EL (cell line): ENCODE measurements around the gene NDUFS6.
A peak's percentile ranks its signal among the peaks of the same experiment; 100 is the strongest.
"Not testable (repeated sequence)": the region's sequence is repeated elsewhere in the genome, so short reads cannot be mapped to it uniquely, and the experiment has no call there.

ENCODE experiments used
- DNase-seq: peaks from one replicate; pipeline ENCODE4 v3.0.0-alpha.2; 2016

Gene NDUFS6

DNA sequence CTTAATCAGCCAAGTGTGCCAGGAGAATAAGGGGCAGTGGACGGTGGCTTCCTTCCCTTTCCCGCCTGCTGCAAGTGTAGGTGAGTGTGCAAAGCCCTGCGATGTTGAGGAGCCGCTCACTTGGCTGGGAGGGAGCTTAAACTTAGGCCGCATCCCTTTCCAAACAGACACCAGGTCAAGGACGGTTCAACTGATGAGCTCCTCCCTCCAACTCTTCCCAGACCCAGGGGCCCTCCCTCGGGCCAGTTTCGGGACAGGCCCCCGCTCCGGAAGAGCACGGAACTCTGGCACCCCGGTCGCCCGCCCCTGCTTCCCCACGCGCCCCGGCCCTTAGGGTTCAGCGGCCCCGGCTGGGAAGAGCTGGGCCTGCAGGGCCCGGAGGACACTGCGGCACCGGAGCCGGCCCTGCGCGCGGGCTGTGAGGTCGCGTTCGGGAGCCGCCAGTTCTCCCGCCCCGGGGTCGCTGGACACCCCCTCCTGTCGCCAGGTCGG is 2.1 kb upstream of the NDUFS6 start:
- peak; percentile 23 for DNase-seq

DNA sequence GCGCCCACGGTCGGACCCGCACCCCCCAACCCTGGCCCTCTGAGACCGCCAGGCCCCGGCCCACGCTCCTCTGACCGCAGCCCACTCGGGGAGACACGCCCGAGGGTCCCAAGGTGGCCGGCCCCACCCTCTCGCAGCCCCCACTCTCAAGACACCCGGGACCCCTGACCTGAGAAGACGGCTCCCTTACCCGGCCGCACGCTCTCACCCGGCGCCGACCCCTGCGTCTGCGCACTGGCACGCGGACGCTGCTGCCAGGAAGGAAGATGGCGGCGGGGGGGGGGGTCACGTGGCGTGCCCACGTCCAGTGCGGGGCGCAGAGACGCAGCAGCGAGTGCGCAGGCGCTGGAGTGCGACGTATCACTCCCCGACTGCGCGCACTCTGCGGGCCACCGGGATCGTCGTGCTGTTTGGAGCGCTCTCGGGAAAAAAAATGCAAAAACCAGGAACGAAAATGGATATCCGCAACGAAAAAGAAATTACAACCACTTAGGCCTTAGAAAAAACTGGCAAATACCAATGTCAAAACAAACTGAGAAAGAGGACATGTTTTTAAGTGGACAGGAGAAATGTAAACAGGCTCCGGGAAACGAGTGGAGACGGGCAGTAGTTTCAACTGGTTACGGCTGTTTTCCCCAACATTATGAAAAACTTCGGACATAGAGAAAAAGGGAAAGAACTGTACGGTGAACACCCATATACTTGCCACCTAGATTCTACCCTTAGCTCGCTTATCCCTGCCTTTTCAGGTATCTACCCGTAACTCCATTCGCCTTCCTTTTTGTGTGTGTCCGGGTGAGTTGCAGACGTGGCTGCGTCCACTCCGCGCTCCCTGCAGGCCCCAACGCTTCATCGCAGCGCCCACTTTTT is 1.4 kb upstream of the NDUFS6 start, which contains the start of gene MRPL36:
MRPL36 (minus strand) TSS at position 236 of the 870 bp plus-strand sequence. CDS start 902 bp downstream, outside the sequence.
- DNase-seq = peak; percentile 92

DNA sequence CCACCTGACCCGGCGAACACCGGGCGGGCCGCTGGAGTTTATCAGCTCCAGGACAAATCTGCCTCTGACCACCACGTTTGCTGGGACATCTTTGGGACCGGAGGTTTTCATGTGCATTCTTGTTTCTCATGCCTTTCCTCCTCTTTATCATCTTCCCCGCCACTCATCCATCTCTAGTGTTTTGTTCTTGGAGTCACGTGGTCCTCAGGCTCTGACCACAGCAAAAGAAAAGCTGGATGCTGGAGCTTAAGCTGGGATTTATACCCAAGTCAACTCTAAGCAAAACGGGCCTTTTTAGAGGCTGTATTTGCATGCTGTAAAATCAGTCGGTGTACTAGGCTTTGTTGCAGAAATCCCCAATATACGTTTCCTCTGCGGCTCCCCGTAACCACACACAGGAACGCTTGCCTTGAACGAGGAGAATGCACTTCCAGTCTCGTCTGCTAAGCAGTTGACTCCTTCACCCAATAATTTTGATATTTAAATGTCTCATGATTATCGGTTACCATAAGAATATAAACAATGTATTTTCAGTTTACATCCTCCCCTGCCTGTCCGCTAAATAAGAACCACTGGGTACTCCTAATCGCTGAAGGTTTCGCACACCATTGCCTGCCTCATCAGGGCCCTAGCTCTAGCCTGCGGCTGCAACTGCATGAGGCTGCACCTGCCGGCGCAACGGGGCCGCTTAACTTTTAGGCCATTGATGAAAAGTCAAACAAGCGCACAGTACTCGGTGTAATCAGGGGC is 560 bp upstream of the NDUFS6 start:
- DNase-seq = peak; percentile 54

DNA sequence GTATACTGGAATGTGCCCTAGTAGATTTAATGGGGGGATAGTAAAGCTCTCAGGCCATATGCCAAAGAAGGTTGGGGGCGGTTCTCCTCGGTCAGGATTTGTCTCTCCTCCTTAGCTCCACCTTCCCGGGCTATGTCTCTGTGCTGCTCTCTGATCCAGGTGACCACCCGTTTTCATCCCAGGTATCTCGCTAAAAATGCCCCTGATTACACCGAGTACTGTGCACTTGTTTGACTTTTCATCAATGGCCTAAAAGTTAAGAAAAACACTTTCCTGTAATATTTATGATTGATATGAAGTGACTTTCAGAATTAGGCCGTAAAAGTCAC is 724 bp downstream of the NDUFS6 start:
- DNase-seq = peak; percentile 19

DNA sequence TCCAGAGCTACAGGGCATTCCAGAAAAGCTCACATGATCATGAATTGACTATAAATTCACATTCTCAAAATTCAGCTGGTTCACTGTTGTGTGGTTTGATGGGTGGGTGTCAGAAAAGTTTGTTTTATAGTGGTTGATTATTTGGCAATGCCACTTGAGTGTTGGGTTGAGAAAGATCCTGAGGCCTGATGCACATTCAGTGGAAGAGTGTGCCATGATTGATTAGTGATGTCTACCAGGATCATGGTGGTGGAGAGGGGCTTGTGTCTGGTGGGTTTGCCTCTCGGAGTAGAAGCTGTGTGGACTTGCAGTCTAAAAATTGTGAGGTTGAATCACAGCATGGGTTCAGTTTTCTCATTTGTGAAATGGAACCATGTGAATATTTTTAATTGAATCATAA is 2.0 kb downstream of the NDUFS6 start:
- DNase-seq = no peak

DNA sequence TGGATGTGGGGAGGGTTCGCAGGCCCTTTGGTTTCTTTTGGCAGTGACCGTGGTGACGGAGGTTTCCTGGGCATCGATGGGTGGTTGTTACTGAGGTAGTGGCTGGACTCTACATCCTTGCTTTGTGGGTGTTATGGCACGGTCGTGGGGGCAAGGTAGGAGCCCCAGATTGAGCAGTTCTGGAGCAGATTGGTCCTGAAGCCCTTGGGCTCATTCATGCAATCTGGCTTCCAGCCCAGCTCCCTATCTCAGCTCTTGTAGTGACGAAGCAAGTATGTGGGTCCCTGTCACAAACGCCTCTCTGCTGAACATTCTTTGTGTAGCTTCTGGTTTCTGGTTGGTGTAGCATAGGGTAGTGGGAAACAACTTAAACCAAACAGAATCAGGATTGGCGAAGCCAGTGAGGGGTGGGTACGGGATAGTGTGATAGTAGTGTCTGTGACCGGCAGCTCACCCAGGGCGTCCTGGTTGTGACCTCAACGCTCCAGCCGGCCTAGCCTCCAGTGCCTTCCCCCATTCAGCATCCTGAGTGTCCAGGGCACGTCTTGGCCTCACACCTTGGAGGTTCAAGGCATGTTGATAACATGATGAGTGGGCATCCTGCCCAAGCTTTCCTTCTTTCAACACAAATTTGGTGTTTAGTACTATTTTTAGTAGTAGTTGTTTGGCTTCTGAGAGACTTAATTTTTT is 2.9 kb downstream of the NDUFS6 start:
- no peak for DNase-seq

DNA sequence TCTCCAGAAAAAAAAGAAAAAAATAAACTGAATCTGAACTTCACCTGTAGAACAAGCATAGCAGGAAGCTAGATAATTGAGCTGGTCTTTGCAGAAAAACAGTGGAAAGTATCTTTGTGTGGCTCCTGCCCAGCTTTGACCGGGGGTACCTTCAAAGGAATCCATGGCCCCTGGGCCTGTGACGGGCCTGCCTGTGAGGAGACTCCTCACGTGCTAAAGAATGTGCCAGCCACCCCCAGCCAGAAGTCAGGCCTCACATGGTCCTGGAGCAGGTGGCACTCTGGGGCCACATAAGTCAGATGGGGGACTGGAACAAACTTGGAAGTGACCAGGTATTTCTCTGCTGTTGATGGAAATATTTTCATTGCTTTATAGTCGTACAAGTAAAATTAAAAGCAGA is 4.1 kb downstream of the NDUFS6 start:
- no peak for DNase-seq

DNA sequence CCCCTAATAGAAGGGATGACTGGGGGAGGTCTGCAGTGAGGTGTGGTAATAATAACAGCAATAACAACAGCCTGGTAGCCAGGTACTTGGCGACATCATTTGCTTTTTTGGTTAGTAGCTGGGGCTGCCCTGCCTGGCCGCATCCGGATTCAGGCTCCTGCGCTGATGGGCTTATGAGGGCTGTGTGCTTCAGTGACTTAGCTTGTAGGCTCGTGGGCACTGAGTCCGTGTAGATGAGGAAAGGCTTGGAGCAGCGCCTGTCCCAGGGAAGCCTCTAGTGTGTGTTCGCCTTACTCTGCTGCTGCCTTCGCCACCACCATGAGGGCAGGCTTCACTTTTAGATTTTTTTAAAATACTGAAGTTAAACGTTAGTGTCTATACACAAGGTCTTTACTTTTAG is 4.5 kb downstream of the NDUFS6 start:
- no peak for DNase-seq

DNA sequence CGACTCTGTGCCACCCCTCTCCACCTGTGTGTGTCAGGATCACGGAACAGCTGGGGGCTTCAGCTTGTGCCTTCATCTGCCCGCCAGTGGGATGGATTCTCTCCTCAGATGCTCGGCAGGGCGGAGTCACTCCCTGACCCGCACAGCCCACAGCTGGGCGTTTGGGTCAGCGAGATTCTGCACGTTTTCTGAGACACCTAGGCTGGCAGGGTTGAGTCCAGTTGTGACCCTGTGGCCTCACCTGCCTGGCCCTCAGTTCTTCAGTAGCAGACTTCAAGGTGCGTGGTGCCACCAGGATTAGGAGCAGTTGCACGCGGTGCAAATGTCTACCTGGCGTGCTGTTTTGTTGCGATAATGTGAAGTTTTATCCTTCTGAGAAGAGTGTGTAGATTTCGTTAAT is 5.0 kb downstream of the NDUFS6 start:
- no peak for DNase-seq

DNA sequence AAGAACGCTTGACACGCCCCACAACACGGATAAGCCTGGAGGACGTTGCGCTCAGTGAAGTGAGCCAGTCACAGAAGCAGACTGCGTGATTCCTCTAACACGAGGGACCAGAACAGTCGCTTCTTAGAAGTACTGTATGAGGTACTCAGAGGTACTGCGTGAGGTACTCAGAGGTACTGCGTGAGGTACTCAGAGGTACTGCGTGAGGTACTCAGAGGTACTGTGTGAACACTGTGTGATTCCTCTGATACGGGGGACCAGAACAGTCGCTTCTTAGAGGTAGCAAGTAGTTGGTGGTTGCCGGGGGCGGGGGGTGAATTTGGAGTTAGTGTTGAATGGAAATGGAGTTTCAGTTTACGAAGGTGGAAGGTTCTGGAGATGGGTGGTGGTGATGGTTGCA is 5.8 kb downstream of the NDUFS6 start:
- no peak for DNase-seq

DNA sequence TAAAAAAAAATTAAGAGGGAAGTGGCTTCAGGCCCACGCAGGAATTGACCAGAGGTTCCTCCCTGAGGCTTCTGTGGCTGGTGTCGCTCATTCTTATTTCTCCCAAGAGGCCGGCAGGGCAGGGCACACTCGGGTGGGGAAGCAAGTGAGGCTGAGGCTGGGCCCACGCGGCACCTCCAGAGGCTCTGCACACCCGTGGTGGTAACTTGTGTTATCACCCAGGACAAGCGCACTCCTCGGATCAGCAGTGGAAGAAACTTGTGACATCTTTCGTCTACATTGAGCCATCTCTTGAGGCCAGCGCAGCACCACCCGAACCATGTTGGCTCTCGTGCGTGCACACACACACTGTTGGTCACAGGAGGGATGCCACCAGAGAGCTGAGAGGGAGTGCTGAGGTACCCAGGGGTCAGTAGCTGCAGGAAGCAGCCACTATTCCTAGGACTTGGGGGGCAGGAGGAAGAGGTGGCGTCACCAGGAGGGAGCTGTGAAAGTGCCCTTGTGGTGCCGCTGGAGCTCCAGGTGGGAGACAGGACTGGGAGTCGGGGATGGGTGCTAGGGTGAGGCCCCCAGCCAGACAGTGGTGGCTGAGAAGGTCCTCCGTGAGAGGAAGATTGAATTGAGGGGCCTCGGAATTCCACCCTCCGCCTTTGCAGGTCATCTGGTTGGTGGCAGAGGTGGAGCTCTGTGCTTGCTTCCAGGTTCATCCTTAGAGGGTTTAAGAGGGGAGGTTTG is 6.4 kb downstream of the NDUFS6 start:
- DNase-seq = no peak

DNA sequence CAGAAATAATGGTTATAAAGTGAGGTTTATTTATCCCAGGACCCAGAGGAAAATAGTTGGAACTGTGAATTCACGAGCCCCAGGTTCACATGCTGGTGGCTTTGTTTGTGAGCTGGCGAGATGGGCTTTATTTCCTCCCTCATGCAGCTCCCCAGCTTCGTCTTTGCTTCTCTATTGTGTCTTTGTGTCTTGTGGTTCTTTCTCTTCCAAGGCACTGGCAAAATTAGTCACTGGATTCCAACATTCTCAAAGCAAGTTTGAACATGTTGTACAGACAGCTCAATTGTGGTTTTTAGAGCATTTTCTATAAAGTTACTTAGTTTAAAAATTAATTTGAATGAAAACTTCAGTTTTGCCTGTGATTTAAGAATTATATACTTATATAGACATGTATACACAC is 7.2 kb downstream of the NDUFS6 start:
- peak; percentile 14 for DNase-seq

DNA sequence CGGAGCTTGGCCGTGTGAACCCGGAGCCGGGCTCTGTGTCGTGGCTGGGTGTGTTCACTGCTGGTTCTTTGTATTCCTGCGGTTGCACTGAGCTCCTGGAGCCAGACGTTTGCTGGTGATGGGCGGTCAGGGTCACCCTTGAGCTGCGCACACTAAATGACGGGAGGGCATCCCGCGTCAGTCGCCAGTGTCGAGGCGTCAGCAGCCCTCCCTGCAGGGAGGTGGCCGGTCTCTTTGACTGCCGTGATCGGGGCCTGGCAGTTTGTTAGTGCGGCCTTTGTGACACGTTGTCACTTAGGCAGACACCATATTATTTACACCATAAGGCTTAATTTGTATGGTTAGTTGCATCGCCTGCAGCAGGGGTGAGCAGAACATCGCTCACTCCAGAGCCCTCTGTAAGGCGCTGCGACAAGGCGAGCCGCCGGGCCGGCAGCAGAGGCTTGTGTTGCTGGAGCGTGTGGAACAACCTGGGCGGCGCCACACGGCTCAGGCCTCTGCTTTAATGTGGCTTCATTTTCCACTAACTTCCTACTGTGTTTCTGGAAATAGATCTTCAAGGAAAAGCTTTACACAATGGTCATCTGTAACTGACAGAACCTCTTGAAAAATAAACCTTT is 8.3 kb downstream of the NDUFS6 start:
- DNase-seq = no peak

DNA sequence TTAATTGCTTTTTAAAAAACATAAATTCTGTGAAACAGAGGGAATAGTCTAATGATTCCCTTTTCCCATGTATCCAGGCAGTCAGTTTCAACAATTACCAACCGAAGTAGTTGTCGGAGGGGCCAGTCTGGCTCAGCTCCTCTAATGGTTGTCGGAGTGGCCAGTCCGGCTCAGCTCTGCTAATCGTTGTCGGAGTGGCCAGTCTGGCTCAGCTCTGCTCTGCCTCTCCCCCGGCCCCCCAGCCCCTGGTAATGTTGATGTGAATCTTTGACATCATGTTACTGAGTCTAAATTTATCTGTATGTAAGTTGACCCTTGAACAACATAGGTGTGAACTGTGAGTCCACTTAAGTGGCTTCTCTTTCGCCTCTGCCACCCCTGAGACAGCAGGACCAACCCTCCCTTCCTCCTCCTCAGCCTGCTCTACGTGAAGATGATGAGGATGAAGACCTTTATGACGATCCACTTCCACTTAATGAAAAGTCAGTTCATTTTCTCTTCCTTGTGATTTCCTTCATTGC is 9.4 kb downstream of the NDUFS6 start:
- DNase-seq = no peak

DNA sequence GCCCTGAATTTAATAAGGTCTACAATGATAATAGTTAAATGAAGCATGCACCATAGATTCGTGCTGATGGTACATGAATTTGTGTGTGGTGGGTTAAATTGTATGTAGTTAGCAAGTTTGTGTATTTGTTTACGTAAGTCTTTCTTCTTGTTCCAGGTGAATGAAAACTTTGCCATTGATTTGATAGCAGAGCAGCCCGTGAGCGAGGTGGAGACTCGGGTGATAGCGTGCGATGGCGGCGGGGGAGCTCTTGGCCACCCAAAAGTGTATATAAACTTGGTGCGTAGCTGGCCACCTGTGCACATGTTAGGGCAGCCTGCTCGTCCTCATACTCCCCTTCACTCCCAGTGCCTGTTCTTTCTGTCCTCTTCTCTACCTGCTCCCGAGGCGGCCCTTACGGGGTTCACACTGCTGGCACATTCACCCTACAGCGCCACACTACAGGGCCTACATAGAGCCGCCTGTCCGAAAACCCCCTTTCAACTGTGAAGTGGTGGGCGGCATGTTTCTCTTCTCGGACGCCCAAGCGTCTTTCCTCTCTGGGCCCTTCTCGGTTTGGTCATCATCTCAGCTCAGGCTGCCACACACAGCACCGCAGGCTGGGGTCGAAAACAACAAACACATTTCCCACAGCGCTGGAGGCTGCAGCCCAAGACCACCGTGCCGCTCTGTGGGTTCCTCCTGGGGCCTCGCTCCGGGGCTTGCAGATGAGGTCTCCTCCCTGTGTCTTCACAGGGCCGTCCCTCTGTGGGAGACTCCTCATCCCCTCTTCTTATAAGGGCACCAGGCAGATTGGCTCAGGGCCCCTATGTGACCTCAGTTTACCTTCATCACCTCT is 13.2 kb downstream of the NDUFS6 start:
- no peak for DNase-seq

DNA sequence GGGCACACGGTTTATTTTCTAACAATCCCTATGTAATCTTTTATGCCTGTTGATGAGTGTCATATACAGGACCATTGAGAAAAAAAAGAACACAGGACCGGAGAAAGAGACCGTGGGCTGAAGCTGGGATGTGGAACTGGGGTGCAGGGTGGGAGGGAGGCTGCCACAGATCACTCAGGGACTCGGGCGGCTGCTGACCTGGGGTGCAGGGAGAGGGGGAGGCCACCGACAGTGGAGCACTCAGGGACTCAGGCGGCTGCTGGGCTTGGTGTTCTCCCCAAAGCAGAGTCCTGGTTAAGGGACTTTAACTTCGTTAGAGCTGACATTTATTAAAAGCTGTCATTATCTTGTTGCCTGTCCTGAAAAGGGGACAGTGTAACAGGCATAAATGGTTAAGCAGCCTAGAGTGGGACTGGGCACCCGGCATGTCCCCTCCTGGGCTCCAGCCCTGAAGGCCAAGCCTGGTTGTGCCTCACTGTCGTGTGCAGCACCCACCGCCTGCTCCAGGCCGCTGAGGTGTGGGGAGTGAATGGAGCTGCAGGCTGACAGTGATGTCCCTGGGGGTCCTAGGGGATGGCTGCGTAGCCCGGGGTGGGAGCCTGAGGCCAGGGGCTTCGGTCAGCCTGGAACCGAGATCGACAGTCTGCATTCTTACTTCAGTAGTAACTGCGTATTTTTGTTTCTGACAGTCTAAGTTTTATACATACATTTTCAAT is 14.0 kb downstream of the NDUFS6 start:
- no peak for DNase-seq

DNA sequence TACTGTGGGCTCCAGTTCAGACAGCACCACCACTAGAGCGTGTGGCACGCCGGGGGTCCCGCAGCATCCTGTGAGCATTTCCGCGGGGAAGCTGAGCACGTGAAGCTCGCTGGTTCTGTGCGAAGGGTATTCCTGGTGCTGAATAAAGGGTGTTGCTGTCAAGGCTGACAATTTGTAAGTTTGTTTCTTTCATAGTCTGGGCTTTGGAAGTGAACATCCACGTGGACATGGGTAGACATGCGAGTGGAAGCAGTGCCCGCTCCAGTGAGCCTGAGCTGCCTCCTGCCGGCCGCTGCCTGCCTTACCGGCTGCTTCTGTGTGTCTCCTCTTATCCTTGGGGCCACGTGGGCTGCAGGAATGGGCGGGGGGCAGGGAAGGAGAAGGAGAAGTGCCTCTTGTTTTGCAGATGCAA is 14.7 kb downstream of the NDUFS6 start:
- no peak for DNase-seq

DNA sequence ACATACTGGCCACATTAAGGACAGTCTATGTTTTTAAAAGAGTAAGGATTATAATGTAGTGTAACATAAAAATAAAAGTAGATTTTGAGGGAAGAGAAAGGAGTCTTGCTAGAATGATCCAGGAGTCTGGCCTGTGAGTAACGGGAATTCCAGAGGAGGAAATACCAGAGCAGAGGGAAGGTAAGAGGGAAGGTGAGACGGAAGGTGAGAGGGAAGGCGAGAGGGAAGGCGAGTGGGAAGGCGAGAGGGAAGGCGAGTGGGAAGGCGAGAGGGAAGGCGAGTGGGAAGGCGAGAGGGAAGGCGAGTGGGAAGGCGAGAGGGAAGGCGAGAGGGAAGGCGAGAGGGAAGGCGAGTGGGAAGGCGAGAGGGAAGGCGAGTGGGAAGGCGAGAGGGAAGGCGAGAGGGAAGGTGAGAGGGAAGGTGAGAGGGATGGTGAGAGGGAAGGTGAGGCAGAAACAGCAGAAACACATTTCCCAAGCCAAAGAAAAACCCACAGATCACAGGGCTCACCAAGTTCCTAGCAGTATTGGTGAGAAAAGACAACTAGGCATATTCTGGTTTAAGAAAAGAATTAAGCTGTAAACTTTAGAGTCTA is 15.4 kb downstream of the NDUFS6 start:
- not testable (repeated sequence) for DNase-seq

DNA sequence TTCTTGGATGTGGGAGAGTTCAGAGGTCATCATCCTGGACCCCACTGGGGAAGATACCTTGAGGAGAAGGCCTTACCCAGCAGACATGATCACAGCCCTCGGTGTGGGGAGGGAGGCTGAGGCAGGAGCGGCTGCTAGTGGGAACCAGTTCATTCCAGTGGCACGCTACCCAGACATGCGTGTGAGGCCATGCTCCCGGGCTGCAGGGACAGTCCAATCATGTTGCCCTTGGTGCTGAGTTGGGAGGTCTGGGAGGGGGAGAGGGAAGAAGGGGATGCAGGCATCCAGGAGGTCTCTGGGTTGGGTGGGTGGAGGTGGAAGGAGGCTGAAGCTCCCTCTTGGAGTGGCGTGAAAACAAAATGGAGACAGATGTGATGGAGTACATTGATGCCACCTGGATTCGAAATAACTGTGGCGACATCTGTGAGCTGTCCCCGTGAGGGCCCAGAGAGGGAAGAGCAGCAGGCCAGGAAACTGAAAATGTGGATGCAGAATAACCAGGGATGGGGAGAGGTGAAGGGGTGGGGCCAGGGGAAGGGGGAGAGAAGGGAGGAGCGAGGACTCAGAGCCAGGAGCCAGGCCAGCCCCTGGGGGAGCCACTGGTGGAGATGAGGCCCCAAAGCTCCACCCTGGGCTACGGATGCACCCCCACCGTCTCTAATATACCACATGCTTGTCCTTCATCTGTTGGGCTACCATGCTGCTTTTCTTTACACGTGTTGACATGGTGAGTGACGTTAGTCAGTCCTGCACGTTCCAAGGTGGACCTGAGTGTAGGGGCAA is 16.2 kb downstream of the NDUFS6 start:
- DNase-seq = no peak
